OCI-LY3 (cell line): ENCODE results near the gene CHD2.
"Not testable (repeated sequence)": the region's sequence is repeated elsewhere in the genome, so short reads cannot be mapped to it uniquely, and the experiment has no call there.

Experiments
- H2AFZ ChIP-seq: fragments of 200-600, 300-600 bp; shearing (Covaris generic); 2 replicates; pipeline ENCODE4 v1.6.0; 2014; ENCODE audit warnings: antibody characterized with exemption, low read depth, low read length
- H3K27ac ChIP-seq: fragments of 200-600, 300-600 bp; sonication (generic); 2 replicates; pipeline ENCODE4 v1.5.1; 2014; ENCODE audit warnings: mild to moderate bottlenecking, low read length, moderate library complexity, mixed read lengths
- H3K27me3 ChIP-seq: fragments of 200-600, 300-600 bp; sonication (generic); 2 replicates; pipeline ENCODE4 v1.6.1; 2014; ENCODE audit warnings: low read depth, low read length, mixed read lengths
- H3K36me3 ChIP-seq: fragments of 200-600, 300-600 bp; sonication (generic); replicated peaks from 2 replicates; pipeline ENCODE3; 2014; ENCODE audit warnings: low read depth, low read length, mixed read lengths
- H3K4me1 ChIP-seq: fragments of 300-600, 200-600 bp; sonication (generic); 2 replicates; pipeline ENCODE4 v1.6.1; 2014; ENCODE audit warnings: low read length, mixed read lengths
- H3K4me2 ChIP-seq: fragments of 200-600, 300-600 bp; sonication (generic); 2 replicates; pipeline ENCODE4 v1.6.1; 2014; ENCODE audit warnings: low read length, mixed read lengths
- H3K4me3 ChIP-seq: fragments of 300-600, 200-600 bp; sonication (generic); 2 replicates; pipeline ENCODE4 v1.5.1; 2014; ENCODE audit warnings: antibody characterized with exemption, mild to moderate bottlenecking, low read length, moderate library complexity
- H3K79me2 ChIP-seq: fragments of 300-600, 200-600 bp; shearing (Covaris generic); 2 replicates; pipeline ENCODE4 v1.6.1; 2014; ENCODE audit warnings: mild to moderate bottlenecking, low read length, mixed read lengths
- H3K9ac ChIP-seq: fragments of 300-600, 200-600 bp; shearing (Covaris generic); 2 replicates; pipeline ENCODE4 v1.6.0; 2014; ENCODE audit warnings: mild to moderate bottlenecking, low read length, moderate library complexity
- H3K9me3 ChIP-seq: fragments of 200-600, 300-600 bp; shearing (Covaris generic); 2 replicates; pipeline ENCODE4 v1.6.1; 2014; ENCODE audit warnings: low read length, mixed read lengths; ENCODE audit not compliant: insufficient read depth
- H4K20me1 ChIP-seq: fragments of 200-600, 300-600 bp; sonication (generic); 2 replicates; pipeline ENCODE4 v1.6.1; 2016; ENCODE audit warnings: low read length, mixed read lengths; ENCODE audit not compliant: insufficient read depth
- EZH2phosphoT487 ChIP-seq: fragments of 200-600 bp; shearing (Covaris generic); IDR thresholded peaks from 2 replicates; pipeline ENCODE4 v1.6.1; 2018; ENCODE audit warnings: antibody characterized with exemption, mixed run types, low read depth
- TF ChIP-seq, protein P1 (sequence below): fragments of 200-600, 300-600 bp; sonication (generic); IDR thresholded peaks from 2 replicates; pipeline ENCODE4 v1.5.1; 2014; ENCODE audit warnings: antibody characterized with exemption, low read length, low read depth

CHD2 gene

DNA sequence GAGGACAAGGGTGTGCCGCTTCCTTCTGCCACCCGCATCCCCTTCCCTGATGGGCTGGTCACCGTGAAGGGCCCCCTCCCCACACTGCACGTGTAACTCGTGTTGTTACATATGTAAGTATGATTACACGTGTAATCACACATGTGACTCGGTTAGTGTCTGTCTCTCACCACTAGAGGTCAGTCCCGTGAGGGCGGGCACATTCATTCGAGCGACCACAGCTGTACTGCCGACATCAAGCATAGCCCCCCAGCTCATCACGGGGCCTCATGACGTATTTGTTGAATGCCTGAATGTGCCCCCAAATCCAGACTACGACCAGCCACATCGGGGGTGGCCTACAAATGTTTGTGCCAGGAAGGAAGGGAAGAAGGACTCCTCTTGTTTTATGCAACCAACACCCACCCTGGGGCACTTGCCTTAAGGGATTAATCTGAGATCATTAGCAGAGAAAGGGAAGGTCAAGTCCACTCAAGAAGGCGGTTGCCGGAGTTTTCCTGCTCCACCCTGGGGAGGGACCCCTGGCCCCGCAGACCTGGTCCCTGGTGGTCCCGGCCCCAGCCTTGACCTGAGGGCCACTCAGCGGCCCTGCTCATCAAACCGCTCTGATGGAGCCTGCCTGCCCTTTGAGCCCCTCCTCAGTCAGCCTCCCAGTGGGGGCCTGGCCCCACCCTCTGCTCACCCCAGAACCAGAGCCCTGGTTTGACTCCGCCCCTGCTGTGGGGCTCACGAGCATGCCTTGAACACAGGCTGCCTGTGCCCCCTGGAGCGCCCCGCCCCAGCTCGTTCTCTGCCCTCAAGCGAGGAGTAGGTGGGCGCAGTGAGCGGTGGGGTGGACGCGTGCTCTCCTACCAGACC is 136.1 kb downstream of the CHD2 start:
- H4K20me1 ChIP-seq, result no peaks in the 10 kb centered on the region

DNA sequence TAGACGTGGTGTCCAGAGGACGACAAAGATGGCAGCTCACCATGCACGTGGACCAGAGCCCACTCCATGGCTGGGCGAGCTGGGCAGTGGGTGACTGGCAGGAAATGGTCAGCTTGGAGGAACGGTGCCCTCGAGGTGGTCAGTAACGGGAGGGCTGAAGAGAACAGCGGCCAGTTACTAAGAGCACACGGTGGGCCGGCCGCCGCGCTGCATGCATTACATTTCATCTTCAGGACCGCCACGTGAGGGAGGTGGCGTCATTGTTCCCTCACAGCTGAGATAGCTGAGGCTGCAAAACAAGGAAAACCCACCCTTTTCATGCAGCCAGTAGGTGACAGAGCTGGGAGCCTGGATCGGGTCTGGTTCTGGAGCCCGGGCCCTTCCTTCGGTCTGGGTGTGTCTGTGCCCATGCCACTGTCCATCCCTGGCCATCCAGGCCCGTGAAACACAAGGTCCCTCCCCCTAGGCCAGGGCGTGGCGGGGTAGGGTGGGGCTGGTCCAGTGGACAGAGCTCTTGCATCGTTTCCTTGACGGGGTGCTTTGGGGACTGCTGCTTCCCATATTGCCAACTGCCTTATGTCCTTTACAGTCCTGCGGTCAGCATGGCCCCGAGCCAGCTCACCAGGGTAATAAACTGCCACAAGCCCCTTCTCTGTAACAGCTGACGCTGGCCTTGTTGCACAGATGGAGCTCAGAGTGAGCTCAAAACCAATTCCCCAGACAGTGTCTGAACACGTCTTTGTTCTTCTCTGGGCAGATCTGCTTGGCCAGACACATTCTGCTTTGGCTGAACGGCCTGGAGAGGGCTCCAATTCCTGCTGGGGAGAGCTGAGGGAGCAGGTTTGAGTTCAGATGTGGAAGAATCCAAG is 137.1 kb downstream of the CHD2 start:
- Histone ChIP-seq H3K9ac (no peak overlapping the region), H3K4me1 (peaks cover 3% of the 10 kb centered on the region; the same call in 1 of the 2 replicates), H3K4me3 (no peak overlapping the region), H3K27ac (no peak overlapping the region), H3K9me3 (no peaks in the 10 kb centered on the region), H4K20me1 (no peaks in the 10 kb centered on the region), H3K4me2 (no peak overlapping the region), H3K79me2 (no peaks in the 10 kb centered on the region), H3K36me3 (no peaks in the 10 kb centered on the region), H2AFZ (no peak overlapping the region), H3K27me3 (no peaks in the 10 kb centered on the region)
- TF ChIP-seq EZH2phosphoT487, result no peak

More for the DNA sequence above, 136.1 kb downstream of the CHD2 start:
- Histone ChIP-seq H3K4me3 (peak overlapping the region; percentile 47), H3K4me1 (peaks cover 3% of the 10 kb centered on the region; the same call in 1 of the 2 replicates), H3K9ac (no peak overlapping the region), H3K79me2 (no peaks in the 10 kb centered on the region), H3K4me2 (peak overlapping the region; percentile 53), H2AFZ (peak overlapping the region; percentile 91), H3K9me3 (no peaks in the 10 kb centered on the region), H3K27me3 (no peaks in the 10 kb centered on the region), H3K36me3 (no peaks in the 10 kb centered on the region), H3K27ac (no peak overlapping the region)
- TF ChIP-seq, protein P1, sequence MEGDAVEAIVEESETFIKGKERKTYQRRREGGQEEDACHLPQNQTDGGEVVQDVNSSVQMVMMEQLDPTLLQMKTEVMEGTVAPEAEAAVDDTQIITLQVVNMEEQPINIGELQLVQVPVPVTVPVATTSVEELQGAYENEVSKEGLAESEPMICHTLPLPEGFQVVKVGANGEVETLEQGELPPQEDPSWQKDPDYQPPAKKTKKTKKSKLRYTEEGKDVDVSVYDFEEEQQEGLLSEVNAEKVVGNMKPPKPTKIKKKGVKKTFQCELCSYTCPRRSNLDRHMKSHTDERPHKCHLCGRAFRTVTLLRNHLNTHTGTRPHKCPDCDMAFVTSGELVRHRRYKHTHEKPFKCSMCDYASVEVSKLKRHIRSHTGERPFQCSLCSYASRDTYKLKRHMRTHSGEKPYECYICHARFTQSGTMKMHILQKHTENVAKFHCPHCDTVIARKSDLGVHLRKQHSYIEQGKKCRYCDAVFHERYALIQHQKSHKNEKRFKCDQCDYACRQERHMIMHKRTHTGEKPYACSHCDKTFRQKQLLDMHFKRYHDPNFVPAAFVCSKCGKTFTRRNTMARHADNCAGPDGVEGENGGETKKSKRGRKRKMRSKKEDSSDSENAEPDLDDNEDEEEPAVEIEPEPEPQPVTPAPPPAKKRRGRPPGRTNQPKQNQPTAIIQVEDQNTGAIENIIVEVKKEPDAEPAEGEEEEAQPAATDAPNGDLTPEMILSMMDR, result peak; percentile 74
- TF ChIP-seq EZH2phosphoT487, result no peak

DNA sequence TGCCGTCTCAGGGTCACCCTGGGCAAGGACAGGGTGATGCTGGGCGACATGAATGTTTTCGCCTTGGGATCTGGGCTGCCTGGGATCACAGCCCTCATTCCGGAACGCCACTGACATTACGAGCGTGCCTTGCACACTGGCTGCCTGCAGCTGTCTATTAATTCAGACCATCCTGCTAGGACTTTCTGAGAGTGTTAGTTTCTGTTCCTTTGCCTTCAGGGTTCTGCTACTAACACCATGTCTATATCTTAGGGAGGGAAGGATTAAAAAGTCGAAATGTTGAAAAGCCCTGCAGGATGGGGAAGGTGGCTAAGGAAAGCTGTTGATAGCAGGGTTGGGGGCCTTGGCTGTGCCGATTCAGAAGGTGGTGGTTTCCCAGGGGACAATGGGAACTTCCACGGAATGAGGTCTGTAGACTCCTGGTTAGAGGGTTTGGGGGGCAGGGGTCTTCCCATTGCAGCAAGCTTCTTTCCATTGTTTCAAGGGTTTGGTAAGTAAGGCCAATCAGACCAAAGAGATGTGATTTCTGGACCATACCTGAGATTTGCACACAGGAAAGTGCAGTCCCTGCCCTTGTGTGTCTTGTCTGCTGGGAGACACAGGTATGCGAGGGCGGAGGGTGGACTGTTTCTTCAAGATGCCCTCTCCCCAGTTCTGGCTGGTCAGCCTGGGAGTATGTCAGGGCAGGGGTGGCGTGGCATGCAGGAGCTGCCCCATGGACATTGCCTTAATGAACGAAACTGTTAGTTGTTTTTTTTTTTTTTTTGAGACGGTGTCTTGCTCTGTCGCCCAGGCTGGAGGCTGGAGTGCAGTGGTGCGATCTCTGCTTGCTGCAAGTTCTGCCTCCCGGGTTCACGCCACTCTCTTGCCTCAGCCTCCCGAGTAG is 137.9 kb downstream of the CHD2 start:
- Histone ChIP-seq H4K20me1 (no peaks in the 10 kb centered on the region), H3K27me3 (no peaks in the 10 kb centered on the region), H3K4me1 (peaks cover 3% of the 10 kb centered on the region; the same call in 1 of the 2 replicates), H3K79me2 (no peaks in the 10 kb centered on the region), H3K9ac (no peak overlapping the region), H3K36me3 (no peaks in the 10 kb centered on the region), H3K4me2 (no peak overlapping the region), H3K9me3 (no peaks in the 10 kb centered on the region), H3K4me3 (no peak overlapping the region), H2AFZ (no peak overlapping the region), H3K27ac (no peak overlapping the region)
- TF ChIP-seq, protein P1, result no peak
- TF ChIP-seq EZH2phosphoT487, result no peak

DNA sequence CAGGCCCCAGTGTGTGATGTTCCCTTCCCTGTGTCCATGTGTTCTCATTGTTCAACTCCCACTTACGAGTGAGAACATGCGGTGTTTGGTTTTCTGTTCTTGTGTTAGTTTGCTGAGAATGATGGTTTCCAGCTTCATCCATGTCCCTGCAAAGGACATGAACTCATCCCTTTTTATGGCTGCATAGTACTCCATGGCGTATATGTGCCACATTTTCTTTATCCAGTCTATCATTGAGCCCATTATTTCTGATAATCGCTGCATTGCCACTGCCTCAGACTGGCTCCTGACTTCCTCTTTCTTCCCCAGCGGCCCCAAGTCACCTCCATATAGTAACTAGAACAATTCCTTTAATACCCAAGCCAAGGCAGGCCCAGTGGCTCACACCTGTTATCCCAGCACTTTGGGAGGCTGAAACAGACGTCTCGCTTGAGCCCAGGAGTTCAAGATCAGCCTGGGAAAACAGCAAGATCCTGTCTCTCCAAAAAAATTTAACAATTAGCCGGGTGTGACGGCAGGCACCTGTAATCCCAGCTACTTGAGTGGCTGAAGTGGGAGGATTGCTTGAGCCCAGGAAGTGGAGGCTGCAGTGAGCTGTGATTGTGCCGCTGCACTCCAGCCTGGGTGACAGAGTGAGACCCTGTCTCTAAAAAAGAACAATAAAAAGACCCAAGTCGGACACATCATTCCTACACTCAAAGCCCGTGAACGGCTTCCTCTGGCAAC is 139.6 kb downstream of the CHD2 start:
- not testable (repeated sequence) for H3K79me2 ChIP-seq, H3K9me3 ChIP-seq, H3K4me1 ChIP-seq, H3K27ac ChIP-seq, H3K4me3 ChIP-seq, H2AFZ ChIP-seq, H3K36me3 ChIP-seq, H3K4me2 ChIP-seq, H3K9ac ChIP-seq, H3K27me3 ChIP-seq, H4K20me1 ChIP-seq
